PFSK-1 (cell line): ENCODE results near the gene THRB.

Experiments used
- POLR2AphosphoS5 ChIP-seq: IDR thresholded peaks from 2 replicates; pipeline ENCODE4 v1.6.1; 2012; ENCODE audit warnings: low read depth, mild to moderate bottlenecking, control low read depth, low read length, moderate library complexity
- REST ChIP-seq, 2 experiments: IDR thresholded peaks; 2 replicates each; pipeline versions ENCODE4 v1.6.1 to v1.8.0; 2011 to 2012; ENCODE audit warnings: low read depth in 2 of 2, low read length in 2 of 2, control low read depth in 1 of 2, inconsistent platforms in 1 of 2, mild to moderate bottlenecking in 1 of 2, moderate library complexity in 1 of 2; ENCODE audit not compliant: insufficient read depth in 1 of 2
- SIN3A ChIP-seq: IDR thresholded peaks from 2 replicates; pipeline ENCODE4 v1.6.1; 2012; ENCODE audit warnings: mild to moderate bottlenecking, low read length, moderate library complexity, borderline replicate concordance; ENCODE audit not compliant: insufficient read depth
- TAF1 ChIP-seq: IDR thresholded peaks from 2 replicates; pipeline ENCODE4 v1.6.1; 2012; ENCODE audit warnings: low read length, control low read depth, borderline replicate concordance; ENCODE audit not compliant: insufficient read depth

- TF ChIP-seq TAF1 = no peak
- TF ChIP-seq POLR2AphosphoS5 = no peak
- no peak for TF ChIP-seq REST (IDR thresholded peaks at IDR 0.05; ENCODE audit: insufficient read depth in 1 of 2, low read depth in 2 of 2, low read length in 2 of 2)
- no peak for TF ChIP-seq SIN3A
Observed at GRCh38 chr3:24133436-24133835, 361.2 kb downstream of the THRB start.
